ENCODE measurements around the gene RIPOR3. TPM values are rescaled to one million over a fixed set of nuclear protein-coding genes. Genes with fewer than 3 reads are reported as not detected.

The RIPOR3 gene
- total RNA-seq, 1 donor from 2014 or later = 0.53 TPM

- Histone ChIP-seq H3K27me3 (ENCODE audit: control insufficient read depth, insufficient read depth, low read length) (no peaks in the 10 kb centered on the region), H3K36me3 (ENCODE audit: control insufficient read depth, insufficient read depth, low read length) (peaks cover 23% of the 10 kb centered on the region), H3K4me3 (ENCODE audit: low read depth, low read length) (no peak overlapping the region)
- no peak for TF ChIP-seq CTCF (IDR thresholded peaks at IDR 0.05; ENCODE audit: insufficient read depth, low read length, severe bottlenecking)
- no peak for FAIRE-seq
- DNase-seq (ENCODE audit: low read depth) = no peak
These were observed 105.7 kb downstream of the RIPOR3 start for GRCh38 chr20:50585678-50586077.

- TF ChIP-seq CTCF (IDR thresholded peaks at IDR 0.05; ENCODE audit: insufficient read depth, low read length, severe bottlenecking) = no peak
- FAIRE-seq = no peak
- Histone ChIP-seq H3K36me3 (ENCODE audit: control insufficient read depth, insufficient read depth, low read length) (peaks cover 23% of the 10 kb centered on the region), H3K27me3 (ENCODE audit: control insufficient read depth, insufficient read depth, low read length) (no peaks in the 10 kb centered on the region), H3K4me3 (ENCODE audit: low read depth, low read length) (no peak overlapping the region)
- no peak for DNase-seq (ENCODE audit: low read depth)
These were observed 106.1 kb downstream of the RIPOR3 start for GRCh38 chr20:50585214-50585613.

- H3K36me3 ChIP-seq (ENCODE audit: control insufficient read depth, insufficient read depth, low read length) = peaks cover 26% of the 10 kb centered on the region
- H3K27me3 ChIP-seq (ENCODE audit: control insufficient read depth, insufficient read depth, low read length) = no peaks in the 10 kb centered on the region
- no peak for TF ChIP-seq CTCF (IDR thresholded peaks at IDR 0.05; ENCODE audit: insufficient read depth, low read length, severe bottlenecking)
- no peak for FAIRE-seq
- DNase-seq (ENCODE audit: low read depth) = no peak
- no peak overlapping the region for H3K4me3 ChIP-seq (ENCODE audit: low read depth, low read length)
These were observed 106.7 kb downstream of the RIPOR3 start for GRCh38 chr20:50584687-50585086.

GRCh38 chr20:50583442-50584150 is 107.7 kb downstream of the RIPOR3 start:
- Histone ChIP-seq H3K4me3 (ENCODE audit: low read depth, low read length) (no peak overlapping the region), H3K36me3 (ENCODE audit: control insufficient read depth, insufficient read depth, low read length) (peaks cover 33% of the 10 kb centered on the region), H3K27me3 (ENCODE audit: control insufficient read depth, insufficient read depth, low read length) (no peaks in the 10 kb centered on the region)
- DNase-seq (ENCODE audit: low read depth) (no peak), FAIRE-seq (no peak)
- TF ChIP-seq CTCF (IDR thresholded peaks at IDR 0.05; ENCODE audit: insufficient read depth, low read length, severe bottlenecking) = no peak

- no peak overlapping the region for H3K4me3 ChIP-seq (ENCODE audit: low read depth, low read length)
- TF ChIP-seq CTCF (IDR thresholded peaks at IDR 0.05; ENCODE audit: insufficient read depth, low read length, severe bottlenecking) = no peak
- no peaks in the 10 kb centered on the region for H3K27me3 ChIP-seq (ENCODE audit: control insufficient read depth, insufficient read depth, low read length)
- DNase-seq (ENCODE audit: low read depth) (no peak), FAIRE-seq (no peak)
- H3K36me3 ChIP-seq (ENCODE audit: control insufficient read depth, insufficient read depth, low read length) = peaks cover 35% of the 10 kb centered on the region
These were observed 108.6 kb downstream of the RIPOR3 start for GRCh38 chr20:50582591-50583234.
